Fibroblast of mammary gland (primary cell): ENCODE results near the gene DDI2.

Experiments
- DNase-seq: peaks from one replicate; pipeline ENCODE4 v3.0.0-alpha.2; 2010; ENCODE audit warnings: low read depth
- H3K4me3 ChIP-seq: 2 replicates; pipeline ENCODE4 v1.5.1; 2011; ENCODE audit warnings: low read depth, mild to moderate bottlenecking, low read length, moderate library complexity; ENCODE audit not compliant: control insufficient read depth
- CTCF ChIP-seq: conservative IDR thresholded peaks from 2 replicates; pipeline ENCODE4 v1.5.1; 2011; ENCODE audit warnings: low read depth, low read length, inconsistent platforms; ENCODE audit not compliant: control insufficient read depth, insufficient read depth

The DDI2 gene

GRCh38 chr1:15626269-15626950, 9.2 kb downstream of the DDI2 start:
- DNase-seq, result no peak
- no peak for TF ChIP-seq CTCF
- H3K4me3 ChIP-seq, result no peak overlapping the region

- H3K4me3 ChIP-seq, result no peak overlapping the region
- peak; percentile 31 for DNase-seq
- TF ChIP-seq CTCF, result no peak
Observed at GRCh38 chr1:15627343-15627988, 10.2 kb downstream of the DDI2 start.

GRCh38 chr1:15628003-15628402, 10.7 kb downstream of the DDI2 start:
- TF ChIP-seq CTCF, result no peak
- no peak for DNase-seq
- H3K4me3 ChIP-seq, result no peak overlapping the region

GRCh38 chr1:15633756-15634420, 16.6 kb downstream of the DDI2 start:
- DNase-seq, result no peak
- TF ChIP-seq CTCF, result no peak
- H3K4me3 ChIP-seq, result no peak overlapping the region

GRCh38 chr1:15636436-15636835, 19.2 kb downstream of the DDI2 start:
- no peak for DNase-seq
- H3K4me3 ChIP-seq, result no peak overlapping the region
- TF ChIP-seq CTCF, result no peak

GRCh38 chr1:15637826-15638225, 20.6 kb downstream of the DDI2 start:
- DNase-seq, result no peak
- no peak for TF ChIP-seq CTCF

More at GRCh38 chr1:15637826-15638225, 20.6 kb downstream of the DDI2 start:
- H3K4me3 ChIP-seq, result no peak overlapping the region
